Urinary bladder (tissue), 4 donors: ENCODE measurements around the gene WASL. TPM values are rescaled to one million over a fixed set of nuclear protein-coding genes. Genes with fewer than 3 reads are reported as not detected.

Experiments used
- DNase-seq: peaks from one replicate; pipeline ENCODE4 v3.0.0-alpha.2; 2015; ENCODE audit errors: extremely low spot score
- H3K27ac ChIP-seq: one replicate; pipeline ENCODE4 v1.5.1; 2013; ENCODE audit warnings: low read depth, mild to moderate bottlenecking, moderate library complexity
- H3K36me3 ChIP-seq: one replicate; pipeline ENCODE4 v1.6.1; 2013; ENCODE audit warnings: mild to moderate bottlenecking, moderate library complexity; ENCODE audit not compliant: insufficient read depth
- H3K4me1 ChIP-seq: one replicate; pipeline ENCODE4 v1.6.1; 2013; ENCODE audit warnings: mild to moderate bottlenecking, moderate library complexity; ENCODE audit not compliant: insufficient read depth
- H3K4me3 ChIP-seq: one replicate; pipeline ENCODE4 v1.5.1; 2013; ENCODE audit warnings: low read depth, low read length
- WGBS: extraction: QIAGEN DNeasy Blood & Tissue Kit; methylation state at CpG from one replicate; pipeline ENCODE4 v1.1.7; 2013; 5-methylcytosine and 5-hydroxymethylcytosine counted together
- polyA plus RNA-seq: library from polyadenylated mRNA; stranded (reverse); fragments of 200-250 nt; gene quantifications from one replicate; pipeline ENCODE4 v1.2.3, GENCODE V29; 2013
- total RNA-seq: library from RNA; depleted of rRNA; stranded (reverse); fragments of >200 nt; gene quantifications from one replicate; pipeline ENCODE4 v1.2.3, GENCODE V29; 2014
- donor health status: healthy with polysubstance abuse.
- donor health status: healthy.

The WASL gene
- total and polyA plus RNA-seq, 2 donors, result 31.3 to 56.3 TPM

GRCh38 chr7:123682690-123683089, 66.1 kb downstream of the WASL start:
- Histone ChIP-seq H3K27ac (no peak overlapping the region), H3K4me3 (no peak overlapping the region), H3K4me1 (no peaks in the 10 kb centered on the region), H3K36me3 (peaks cover 1% of the 10 kb centered on the region)
- 89% methylated on average over 1 of the region's 1 CpG for WGBS
- DNase-seq, result no peak

DNA sequence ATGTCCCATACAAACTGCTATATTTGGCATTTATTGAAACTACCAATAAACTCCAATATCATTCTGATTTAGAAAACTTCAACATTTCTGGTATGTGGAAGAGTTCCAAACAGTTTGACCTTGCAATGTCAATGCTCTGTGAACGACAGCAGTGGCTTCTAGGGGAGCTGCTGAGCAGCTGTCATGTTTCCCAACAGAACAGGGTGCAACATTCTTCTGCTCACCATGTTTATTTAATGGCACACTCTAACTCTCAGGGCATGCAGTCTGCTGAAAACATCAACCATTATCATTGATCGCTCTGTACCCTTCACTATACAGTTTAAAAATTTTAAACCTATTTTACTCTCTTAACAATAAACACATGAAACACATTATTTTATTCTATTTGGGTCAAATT, 67.2 kb downstream of the WASL start:
- 55% methylated on average over 2 of the region's 2 CpGs for WGBS
- DNase-seq, result no peak
- Histone ChIP-seq H3K36me3 (peaks cover 1% of the 10 kb centered on the region), H3K27ac (no peak overlapping the region), H3K4me3 (no peak overlapping the region), H3K4me1 (no peaks in the 10 kb centered on the region)

- H3K4me3 ChIP-seq, result no peak overlapping the region
- 72% methylated on average over 3 of the region's 3 CpGs for WGBS
- no peak overlapping the region for H3K27ac ChIP-seq
- H3K36me3 ChIP-seq, result peaks cover 3% of the 10 kb centered on the region
- no peaks in the 10 kb centered on the region for H3K4me1 ChIP-seq
- DNase-seq, result no peak
Measured at GRCh38 chr7:123680580-123680979, 68.2 kb downstream of the WASL start.

- Histone ChIP-seq H3K4me3 (no peak overlapping the region), H3K36me3 (peaks cover 3% of the 10 kb centered on the region), H3K4me1 (no peaks in the 10 kb centered on the region), H3K27ac (no peak overlapping the region)
- 98% methylated on average over 3 of the region's 3 CpGs for WGBS
- no peak for DNase-seq
Measured at GRCh38 chr7:123679614-123680013, 69.2 kb downstream of the WASL start.

GRCh38 chr7:123677061-123677715, 71.6 kb downstream of the WASL start:
- 69% methylated on average over 2 of the region's 2 CpGs for WGBS
- DNase-seq, result no peak
- Histone ChIP-seq H3K36me3 (peaks cover 3% of the 10 kb centered on the region), H3K27ac (no peak overlapping the region), H3K4me3 (no peak overlapping the region), H3K4me1 (no peaks in the 10 kb centered on the region)

GRCh38 chr7:123675181-123675473, 73.7 kb downstream of the WASL start:
- no peak overlapping the region for H3K27ac ChIP-seq
- peaks cover 1% of the 10 kb centered on the region for H3K36me3 ChIP-seq
- H3K4me1 ChIP-seq, result no peaks in the 10 kb centered on the region
- DNase-seq, result peak; percentile 10
- no peak overlapping the region for H3K4me3 ChIP-seq

GRCh38 chr7:123674399-123675180, 74.2 kb downstream of the WASL start:
- peaks cover 1% of the 10 kb centered on the region for H3K36me3 ChIP-seq
- no peak for DNase-seq
- 17% methylated on average over 2 of the region's 2 CpGs for WGBS
- H3K27ac ChIP-seq, result no peak overlapping the region
- H3K4me1 ChIP-seq, result no peaks in the 10 kb centered on the region
- H3K4me3 ChIP-seq, result no peak overlapping the region

- Histone ChIP-seq H3K4me1 (no peaks in the 10 kb centered on the region), H3K27ac (no peak overlapping the region), H3K36me3 (peaks cover 1% of the 10 kb centered on the region), H3K4me3 (no peak overlapping the region)
- DNase-seq, result no peak
- 76% methylated on average over 3 of the region's 3 CpGs for WGBS
Measured at GRCh38 chr7:123673752-123674398, 74.9 kb downstream of the WASL start.

DNA sequence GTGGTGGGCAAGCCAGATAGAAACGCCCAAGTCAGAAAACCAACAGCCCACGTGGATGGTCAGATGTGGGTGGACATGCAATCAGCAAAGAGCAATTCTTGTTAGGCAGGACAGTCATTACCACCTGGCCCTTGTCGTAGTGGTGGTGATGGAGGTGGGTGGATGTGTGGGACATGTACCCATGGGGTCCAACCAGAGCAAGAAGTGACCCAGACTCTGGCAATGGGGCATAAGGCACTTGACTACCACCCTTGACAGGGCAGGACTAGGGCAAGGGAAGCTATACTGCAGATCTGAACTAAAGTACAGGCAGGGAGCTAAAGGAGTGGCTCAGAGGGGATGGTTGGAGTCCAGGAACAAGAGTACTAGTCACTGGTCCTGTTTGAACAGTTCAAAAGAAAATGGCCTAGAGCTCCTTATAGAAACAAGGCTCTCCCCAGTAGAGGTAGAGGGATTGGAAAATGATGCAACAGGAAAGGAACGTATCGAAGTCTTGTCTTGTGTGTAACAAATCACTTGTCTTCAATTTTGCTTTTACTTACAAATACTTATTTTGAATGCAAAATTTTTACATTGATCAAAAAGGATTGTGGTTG, 75.6 kb downstream of the WASL start:
- 93% methylated on average over 5 of the region's 5 CpGs for WGBS
- H3K27ac ChIP-seq, result no peak overlapping the region
- no peak overlapping the region for H3K4me3 ChIP-seq
- H3K36me3 ChIP-seq, result peaks cover 1% of the 10 kb centered on the region
- no peak for DNase-seq
- no peaks in the 10 kb centered on the region for H3K4me1 ChIP-seq

GRCh38 chr7:123669485-123669884, 79.3 kb downstream of the WASL start:
- Histone ChIP-seq H3K4me3 (no peak overlapping the region), H3K27ac (no peak overlapping the region), H3K36me3 (no peaks in the 10 kb centered on the region), H3K4me1 (no peaks in the 10 kb centered on the region)
- DNase-seq, result no peak
- 73% methylated on average over 7 of the region's 7 CpGs for WGBS

GRCh38 chr7:123666492-123666891, 82.3 kb downstream of the WASL start:
- H3K4me3 ChIP-seq, result no peak overlapping the region
- H3K27ac ChIP-seq, result no peak overlapping the region
- no peak for DNase-seq
- H3K36me3 ChIP-seq, result no peaks in the 10 kb centered on the region
- no peaks in the 10 kb centered on the region for H3K4me1 ChIP-seq
- 25% methylated on average over 1 of the region's 1 CpG for WGBS

- Histone ChIP-seq H3K27ac (no peak overlapping the region), H3K4me1 (no peaks in the 10 kb centered on the region), H3K36me3 (no peaks in the 10 kb centered on the region), H3K4me3 (no peak overlapping the region)
- WGBS, result 69% methylated on average over 1 of the region's 1 CpG
- no peak for DNase-seq
Measured at GRCh38 chr7:123665896-123666295, 82.9 kb downstream of the WASL start.

DNA sequence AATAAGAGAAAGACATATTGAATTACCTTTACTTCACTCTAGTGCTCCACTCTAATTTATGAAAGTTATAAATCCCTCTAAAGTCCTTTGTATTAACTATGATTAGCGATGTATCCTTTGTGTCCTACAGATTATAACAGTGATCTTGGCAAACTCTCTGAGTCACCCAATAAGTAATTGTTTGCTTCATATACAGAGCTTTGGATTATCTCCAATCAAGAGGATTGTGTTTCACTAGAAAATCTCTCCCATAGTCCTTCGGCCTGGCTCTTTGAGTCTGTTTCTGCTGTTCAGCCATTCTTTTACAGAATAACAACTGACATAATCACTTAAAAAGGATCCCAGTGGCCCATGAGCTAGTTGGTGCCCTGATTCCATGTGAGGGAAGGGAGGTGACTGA, 83.6 kb downstream of the WASL start:
- Histone ChIP-seq H3K36me3 (no peaks in the 10 kb centered on the region), H3K4me3 (no peak overlapping the region), H3K27ac (no peak overlapping the region), H3K4me1 (no peaks in the 10 kb centered on the region)
- WGBS, result 45% methylated on average over 2 of the region's 2 CpGs
- no peak for DNase-seq

DNA sequence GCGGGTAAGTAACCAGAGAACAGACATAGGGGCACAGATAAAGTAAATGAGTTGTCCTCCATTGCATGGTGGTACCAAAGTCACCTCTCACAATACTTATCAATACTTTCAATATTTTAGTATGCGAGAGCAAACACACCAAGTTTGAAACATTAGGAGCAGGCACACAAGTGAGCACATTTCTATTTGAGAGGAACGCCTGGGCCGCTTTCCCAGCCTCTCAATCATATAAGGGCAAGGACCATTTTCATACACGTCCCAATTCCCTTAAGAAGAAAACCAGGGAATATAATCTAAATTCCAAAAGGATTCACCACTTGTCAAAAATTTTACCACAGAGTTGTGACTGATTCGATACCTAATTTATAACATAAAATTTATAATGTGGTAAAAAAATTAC, 85.6 kb downstream of the WASL start:
- no peak overlapping the region for H3K4me3 ChIP-seq
- 96% methylated on average over 6 of the region's 6 CpGs for WGBS
- no peaks in the 10 kb centered on the region for H3K36me3 ChIP-seq
- no peak for DNase-seq
- H3K27ac ChIP-seq, result no peak overlapping the region
- no peaks in the 10 kb centered on the region for H3K4me1 ChIP-seq
